Stimulated activated CD4-positive, alpha-beta T cell treated with anti-CD3 and anti-CD28 coated beads, Interleukin-1b, Interleukin-23, amount 100 ng/mL, for 24 hours (primary cell): ENCODE results near the gene RNF220.
A peak's percentile ranks its signal among the peaks of the same experiment; 100 is the strongest.
"Not testable (repeated sequence)": the region's sequence is repeated elsewhere in the genome, so short reads cannot be mapped to it uniquely, and the experiment has no call there.

Source experiments
- DNase-seq, 4 experiments: peaks; one replicate each; pipeline ENCODE4 v3.0.0-alpha.2; 2020; ENCODE audit warnings: low read depth in 4 of 4, low spot score in 1 of 4

Gene RNF220

DNA sequence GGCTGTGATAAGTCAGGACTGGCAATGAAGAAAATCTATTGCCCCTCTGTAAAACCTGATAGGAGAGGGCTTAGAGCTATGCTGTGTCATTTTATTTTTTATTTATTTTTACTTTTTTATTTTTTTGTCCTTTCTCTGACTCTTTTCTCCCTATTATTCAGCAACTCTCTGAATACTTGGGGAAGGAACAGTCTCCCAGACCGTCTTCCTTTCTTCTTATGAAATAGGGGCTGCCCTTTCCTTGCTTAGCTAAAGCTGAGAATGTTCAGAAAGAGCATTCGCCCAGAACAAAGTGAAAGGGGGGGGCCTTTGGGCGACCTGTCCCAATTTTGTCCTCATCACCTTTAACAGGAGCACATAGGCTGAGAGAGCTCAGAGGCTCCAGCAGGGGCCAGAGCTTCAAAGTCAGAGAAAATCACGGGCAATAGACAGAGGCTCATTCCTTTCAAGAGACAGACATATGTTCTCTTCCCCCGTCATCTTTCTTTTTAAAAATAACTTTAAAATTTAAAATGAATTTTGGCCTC, 80.9 kb downstream of the RNF220 start:
- no peak for DNase-seq

DNA sequence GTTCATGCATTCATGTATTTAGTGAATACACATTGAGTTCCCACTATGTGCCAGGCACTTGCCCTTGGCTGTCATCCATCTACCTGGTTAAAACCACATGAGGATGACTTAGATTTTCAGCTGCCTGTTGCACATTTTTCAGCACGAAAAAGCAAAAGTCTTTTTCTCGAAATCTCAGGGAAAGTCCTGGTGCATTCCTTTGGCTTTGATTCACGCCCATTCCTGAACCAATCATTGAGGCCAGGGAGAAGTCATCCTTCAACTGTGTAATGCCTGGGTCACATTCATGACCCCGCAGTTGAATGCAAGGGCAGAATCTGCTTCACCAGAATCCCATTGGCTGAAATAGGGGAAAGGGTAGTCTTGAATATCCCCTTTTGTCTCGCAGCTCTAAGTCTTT, 84.4 kb downstream of the RNF220 start:
- DNase-seq, result no peak

DNA sequence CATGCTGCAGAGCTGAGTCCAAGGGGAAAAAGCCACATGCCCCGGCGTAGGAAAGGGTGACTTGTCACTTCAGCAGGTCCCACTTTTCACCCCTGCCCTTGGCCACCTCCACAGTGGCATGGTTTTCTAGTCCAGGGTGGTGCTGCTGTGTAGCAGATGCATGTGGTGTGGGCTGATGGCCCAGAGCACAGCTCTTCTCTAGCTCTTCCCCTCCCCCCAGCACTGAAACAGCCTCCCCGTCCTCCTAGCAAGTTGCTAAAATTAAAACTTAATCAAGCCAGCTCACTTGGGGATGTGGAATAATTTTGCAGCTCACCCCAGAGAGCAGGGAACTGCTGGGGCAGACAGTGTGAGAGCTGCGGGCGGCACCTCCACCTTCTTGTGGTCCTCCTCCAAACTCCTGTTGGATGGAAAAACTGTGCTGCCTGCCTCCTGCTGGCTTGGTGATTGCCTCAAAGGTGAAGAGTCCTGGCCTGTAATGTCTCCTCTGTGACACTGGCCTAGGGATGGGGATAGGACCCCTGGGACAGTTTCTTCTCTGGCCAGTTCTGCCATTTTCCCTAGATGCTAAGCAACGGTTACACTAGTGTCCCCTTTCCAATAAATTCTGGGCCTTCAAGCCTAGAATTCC, 91.6 kb downstream of the RNF220 start:
- DNase-seq, result no peak

DNA sequence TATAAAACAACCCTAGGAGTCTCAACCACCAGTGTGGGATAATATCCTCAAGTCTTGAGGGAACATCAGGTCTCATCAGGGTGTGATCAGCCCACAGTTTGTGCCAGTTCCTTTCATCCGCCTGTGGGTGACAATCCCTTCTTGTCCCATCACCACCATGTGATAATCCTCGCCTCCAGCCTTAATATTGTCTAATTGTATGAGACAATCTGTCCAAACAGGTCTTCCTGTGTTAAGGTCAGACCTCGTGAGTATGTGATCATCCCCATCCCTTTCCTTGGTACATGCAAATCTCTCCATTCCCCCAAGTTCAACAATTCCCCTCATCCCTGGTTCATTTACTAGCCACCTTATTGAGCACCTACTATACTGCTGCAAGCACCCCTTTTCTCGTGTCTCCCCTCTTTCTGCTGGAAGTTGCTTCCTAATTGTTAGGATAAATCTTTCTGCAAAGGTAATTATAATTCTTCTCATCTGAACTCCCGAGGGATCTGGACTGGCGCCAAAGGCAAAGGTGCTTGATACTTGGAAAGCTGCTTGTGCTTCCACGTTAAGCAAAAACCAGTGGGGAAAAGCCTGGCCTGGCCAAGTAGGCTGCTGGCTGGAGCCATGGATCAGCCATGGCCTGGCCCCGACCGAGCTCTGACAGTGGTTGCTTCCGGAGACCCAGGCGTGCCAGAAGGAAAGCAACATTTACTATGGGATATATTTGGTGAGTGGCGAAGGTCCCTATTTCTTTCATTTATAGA, 92.5 kb downstream of the RNF220 start:
- no peak for DNase-seq

DNA sequence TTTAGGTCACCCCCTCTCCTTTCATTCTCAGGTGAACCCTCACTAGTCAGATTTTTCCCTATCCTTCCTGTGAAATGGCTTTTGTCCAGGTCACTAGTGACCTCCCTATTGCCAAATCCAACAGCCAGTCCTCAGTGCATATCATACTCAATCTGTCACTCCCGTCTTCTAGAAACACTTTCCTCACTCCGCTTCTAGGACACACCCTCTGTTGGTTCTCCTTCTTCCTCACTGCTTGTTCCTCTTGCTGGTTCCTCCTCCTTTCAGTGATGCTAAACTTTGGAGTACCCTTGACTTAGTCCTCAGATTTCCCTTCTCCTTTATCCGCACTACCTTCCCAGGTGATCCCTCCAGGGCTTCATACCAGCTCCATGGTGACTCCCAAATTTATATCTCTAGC, 94.3 kb downstream of the RNF220 start:
- no peak for DNase-seq

DNA sequence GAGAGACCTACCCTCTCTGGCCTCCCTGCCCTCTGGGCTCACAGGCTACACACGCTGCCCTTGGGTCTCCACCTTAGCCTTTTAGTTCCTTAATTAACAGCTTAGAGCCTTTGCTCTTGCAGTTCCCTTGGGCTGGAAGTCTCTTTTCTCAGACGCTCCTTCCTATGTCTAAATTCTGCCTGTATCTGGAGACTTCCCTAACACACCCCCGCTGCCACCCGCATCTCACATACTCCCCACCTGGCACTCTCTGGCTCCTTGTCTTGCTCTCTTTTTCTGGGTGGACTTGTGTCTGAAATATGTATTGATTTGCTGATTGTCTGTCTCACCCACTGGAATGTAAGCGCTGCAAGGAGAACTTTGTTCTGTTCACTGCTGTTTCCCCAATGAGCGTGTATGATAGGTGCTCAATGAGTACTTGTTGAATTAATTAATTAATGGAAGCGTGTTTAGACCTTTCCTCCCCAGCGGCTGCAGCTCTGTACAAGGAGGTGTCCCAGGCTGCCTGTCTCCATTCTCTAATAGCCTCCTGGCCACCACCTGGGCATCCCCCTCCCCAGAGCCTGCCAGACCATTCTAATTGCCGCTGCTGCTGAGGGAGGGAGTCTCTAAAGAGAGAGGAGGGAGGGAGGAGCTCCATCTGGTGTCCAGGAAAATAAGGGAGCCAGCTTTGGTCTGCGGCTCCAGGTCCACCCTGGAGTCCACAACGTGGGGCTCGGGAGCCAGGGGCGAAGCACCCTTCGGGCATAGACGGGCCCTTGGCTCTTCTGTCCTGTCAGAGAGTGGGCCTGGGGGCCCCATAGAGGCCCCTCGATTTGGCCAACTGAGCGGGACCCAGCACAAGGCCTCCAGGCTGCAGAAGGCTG, 95.4 kb downstream of the RNF220 start:
- DNase-seq, result no peak

DNA sequence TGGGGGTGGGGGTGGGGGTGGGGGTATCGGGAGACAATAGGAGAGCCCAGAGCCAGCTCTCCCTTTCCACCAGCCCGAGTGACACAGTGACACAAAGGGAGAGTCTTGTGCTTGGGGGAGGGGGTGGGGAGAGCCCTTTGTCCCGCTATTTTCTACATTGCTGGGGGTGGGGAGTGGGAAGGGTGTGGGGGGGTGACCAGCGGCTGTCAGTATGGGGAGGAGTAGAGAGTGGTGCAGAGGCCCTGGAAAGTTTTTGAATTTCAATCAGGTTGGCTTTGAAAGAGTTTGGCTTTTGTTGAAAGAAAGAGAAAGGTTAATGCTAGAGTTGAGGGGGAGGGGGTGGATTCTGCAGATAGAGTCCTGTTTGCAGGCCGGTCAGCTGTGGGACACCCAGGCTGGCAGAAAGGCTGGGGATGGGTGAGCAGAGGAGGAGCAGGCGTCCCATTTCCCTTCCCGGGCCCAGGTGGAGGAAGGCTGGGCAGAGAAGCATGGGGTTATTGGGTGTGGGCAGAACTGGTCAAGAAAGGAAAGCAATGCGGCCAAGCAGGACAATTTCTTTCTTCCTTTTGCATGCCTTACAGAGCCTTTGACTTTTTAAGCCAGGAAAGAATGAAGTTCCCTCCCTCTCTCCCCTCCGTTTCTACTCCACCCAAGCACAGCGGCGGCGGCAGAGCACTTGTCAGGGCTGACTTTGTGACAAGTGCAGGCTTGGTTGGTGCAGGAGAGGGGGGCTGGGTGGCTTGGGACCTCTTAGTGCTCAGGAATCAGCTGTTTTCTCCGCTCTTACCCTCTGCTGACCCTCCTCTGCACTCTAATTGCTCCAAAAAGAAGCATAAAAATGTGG, 96.2 kb downstream of the RNF220 start:
- no peak for DNase-seq

DNA sequence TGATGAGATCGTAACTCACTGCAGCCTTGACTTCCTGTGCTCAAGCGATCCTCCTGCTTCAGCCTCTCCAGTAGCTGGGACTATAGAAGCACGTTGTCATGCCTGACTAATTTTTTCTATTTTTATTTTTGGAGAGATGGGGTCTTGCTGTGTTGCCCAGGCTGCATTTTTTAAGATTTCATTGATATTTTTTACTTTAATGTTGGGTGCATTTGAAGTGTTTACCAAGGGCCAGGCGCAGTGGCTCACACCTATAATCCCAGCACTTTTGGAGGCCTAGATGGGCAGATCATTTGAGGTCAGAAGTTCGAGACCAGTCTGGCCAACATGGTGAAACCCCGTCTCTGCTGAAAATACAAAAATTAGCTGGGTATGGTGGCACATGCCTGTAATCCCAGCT, 97.8 kb downstream of the RNF220 start:
- not testable (repeated sequence) for DNase-seq

DNA sequence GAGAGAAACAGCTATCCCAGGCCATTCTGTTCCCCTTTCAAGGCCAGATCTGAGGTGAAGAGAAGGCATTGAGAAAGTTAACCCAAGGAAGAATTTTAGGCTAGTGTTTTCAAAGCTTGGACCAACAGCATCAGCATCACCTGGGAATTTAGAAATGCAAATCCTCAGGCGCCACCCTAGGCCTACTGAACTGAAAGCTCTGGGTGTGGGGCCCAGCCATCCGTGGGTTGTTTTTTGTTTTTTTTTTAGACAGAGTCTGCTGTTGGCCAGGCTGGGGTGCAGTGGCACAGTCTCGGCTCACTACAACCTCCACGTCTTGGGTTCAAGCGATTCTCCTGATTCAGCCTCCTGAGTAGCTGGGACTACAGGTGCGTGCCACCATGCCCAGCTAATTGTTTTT, 98.6 kb downstream of the RNF220 start:
- no peak for DNase-seq

DNA sequence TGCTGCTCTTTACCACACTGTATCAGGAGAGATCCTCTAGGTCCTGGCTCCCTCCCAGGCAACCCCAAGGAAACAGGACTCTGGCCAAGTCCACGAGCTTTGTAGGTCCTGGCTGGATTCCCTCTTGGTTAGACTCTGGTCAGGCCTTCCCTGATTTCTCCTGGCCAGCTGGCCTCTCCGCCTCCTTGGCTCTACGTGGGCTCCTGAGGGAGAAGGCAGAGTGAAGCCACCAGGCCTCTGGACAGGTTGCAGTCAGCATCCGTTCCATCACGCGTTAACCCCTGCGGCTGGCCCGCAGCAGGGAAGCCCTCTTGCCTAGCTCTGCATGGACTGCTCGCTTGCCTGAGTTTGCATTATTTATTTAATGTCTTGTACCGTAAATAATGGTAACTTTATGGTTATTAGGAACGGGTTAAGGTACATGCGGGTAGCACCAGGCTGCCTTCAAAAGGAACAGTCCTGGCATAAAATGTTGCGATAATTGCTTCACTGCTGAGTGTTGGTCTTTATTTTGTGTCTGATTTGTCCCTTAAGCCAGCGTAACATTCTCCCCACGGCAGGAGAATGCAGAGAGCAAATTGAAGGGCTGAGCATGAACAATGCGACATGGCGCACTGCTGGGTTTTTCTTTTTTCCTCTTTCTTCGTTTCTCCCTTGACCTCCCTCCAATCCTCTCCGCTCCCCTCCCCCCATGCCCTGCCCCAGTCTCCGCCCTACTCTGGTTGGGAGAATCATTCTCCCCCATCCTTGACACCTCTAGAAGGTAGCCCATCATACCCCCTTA, 100.3 kb downstream of the RNF220 start:
- DNase-seq, result no peak

DNA sequence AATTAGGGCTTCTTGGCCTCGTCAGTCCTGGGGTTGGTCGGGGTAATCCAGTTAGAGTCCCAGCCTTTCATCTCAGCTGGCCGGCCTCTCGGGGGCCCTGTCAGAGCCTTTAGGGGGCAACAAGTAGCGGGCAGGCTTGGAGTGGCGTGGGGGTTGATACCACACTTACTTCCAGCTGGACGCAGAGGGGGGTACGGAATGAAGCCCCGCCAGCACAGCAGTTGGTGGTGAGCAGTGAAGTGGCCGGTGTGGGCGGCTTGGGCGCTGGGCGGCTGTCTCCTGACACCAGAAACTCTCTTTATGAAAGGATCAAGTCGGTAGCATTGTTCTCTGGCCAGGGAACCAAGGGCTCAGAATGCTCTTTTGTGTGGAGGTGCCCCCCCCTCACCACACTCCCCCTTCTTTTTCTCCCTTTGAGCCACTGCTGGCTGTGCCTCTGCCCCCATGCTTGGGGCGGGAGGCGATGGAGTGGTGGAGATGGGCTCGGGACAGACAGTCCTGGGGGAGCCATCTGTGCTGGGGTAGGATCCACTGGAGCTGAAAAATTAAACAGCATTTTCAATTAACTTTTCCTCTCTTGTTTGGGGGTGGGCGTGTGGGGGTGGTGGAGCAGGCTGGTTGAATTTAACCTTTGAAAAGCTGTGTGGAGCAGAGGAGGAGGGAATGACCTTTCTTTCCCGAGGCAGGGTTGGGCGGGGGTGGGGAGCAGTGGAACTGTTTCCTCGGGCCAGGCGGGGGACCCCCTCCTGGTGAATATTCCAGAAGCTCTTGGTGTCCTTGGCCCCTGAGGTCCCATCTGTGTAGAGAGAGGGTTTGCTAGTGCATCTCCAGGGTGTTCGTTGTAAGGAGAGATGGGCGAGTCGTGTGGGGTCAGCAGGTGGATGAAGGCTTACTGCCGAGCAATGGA, 102.7 kb downstream of the RNF220 start:
- DNase-seq, result no peak

DNA sequence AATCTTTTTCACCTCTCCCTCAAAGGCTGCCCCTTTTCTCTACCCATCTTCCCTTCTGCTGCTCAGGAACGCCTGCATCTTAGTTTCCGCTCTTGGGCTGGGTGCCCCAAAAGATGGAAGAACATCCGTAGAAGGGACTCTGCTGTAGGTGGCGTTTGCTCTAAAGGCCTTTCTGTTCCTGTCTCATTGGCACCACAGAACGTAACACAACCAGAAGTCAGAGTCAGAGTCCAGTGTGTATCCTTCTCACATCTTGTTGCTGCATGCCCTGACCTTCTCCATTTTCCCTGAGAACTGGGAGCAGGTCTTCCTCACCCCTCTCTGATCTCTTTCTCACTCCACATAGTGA, 103.3 kb downstream of the RNF220 start:
- DNase-seq, result no peak

DNA sequence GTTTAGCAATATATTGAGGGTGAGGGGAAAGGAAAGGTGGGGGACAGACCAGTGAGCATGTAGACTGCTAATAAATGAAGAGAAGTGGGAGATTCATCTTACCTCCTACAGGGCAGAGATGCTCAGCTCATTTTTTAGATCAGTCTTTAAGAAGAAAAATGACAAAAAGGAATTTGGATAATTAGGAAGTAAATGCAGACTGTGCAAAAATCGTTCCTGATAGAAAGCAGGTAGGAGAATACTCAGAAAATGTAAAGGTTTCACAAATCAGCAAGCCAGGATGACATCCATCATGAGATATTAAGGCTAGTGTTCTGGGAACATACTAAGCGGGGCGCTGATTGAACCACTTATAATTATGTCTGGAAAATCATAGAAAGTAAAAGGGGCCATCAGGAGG, 106.3 kb downstream of the RNF220 start:
- no peak for DNase-seq

DNA sequence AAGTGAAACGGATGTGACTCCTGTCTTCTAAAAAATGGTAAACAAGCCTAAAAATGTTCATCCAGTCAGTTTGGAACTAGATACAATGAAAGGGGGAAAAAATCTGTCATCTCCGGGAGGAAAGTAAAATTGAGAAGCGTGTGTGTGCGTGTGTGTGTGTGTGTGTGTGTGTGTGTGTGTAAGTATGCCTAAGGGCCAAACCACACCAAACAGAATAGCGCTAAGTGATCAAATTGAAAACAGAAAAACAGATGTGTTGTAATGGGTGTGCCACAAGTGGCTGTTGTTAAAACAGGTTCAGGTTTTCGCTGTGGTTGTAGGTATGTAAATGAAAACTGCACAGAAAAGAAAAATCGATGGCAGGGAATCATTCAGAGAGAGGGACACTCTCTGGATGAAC, 106.7 kb downstream of the RNF220 start:
- DNase-seq, result peak in 1 of 4 experiments; percentile 13

DNA sequence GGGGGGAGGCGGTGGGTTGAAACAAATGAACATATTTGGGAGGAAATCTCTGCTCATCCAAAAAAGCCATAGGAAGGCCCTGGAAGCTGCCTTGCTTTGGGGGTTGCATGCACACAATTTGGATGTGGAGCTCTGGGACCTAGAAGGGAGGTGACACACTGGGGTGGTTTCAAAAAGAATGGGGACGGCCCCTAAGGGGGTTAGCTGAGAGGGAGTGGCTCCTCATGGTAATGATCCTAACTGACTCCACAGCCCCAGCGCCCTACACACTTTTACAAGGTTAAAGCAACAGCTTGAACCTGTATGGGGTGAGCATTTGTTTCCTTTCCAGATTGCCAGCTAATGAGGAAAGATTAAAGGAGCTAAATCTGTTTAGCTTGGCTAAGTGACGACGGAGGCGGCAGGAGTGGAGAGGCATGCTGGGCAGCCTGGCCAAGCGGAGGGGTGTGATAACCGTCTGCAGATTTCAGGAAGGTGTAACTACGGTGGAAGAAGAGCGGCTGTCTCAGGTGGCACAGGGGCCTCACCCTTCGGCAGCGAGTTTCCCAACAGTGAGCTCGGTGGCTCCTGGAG, 107.3 kb downstream of the RNF220 start:
- DNase-seq, result no peak

DNA sequence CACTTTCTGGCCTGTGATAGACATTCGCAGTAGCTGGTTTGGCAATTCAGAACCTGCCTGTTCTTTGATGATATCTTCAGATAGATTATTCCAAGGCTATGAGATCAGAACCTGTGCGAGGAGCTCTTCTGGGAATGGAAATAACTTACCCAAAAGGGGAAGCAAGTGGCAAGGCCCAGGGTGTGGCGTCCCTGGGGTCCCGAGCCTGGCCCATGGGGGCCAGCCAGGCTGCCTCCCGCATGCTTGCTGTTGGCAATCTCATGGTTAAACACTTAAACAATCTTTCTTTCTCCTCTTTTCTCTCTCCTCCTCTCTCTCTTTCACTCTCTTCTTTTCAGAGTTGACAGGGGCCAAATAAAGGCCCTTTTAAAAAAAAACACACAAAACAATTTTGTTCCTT, 108.1 kb downstream of the RNF220 start:
- no peak for DNase-seq

DNA sequence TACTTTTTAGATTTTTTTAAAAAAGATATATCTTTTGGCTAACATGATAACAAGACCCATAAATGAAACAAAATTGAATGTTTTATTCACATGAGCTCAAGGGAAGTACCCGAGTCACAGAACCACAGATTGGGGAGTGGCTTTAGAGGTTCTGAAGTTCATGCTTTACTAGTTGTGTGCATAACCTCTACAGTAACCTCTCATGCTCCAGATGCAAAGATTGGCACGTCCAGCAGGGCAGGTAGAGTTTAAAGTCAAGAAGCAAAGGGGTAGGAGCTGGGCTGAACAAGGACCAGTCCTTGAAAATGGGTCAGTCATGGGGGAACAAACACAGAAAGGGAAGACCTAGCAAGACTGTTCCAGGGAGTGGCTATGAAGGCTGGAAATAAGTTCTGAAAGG, 109.6 kb downstream of the RNF220 start:
- no peak for DNase-seq

DNA sequence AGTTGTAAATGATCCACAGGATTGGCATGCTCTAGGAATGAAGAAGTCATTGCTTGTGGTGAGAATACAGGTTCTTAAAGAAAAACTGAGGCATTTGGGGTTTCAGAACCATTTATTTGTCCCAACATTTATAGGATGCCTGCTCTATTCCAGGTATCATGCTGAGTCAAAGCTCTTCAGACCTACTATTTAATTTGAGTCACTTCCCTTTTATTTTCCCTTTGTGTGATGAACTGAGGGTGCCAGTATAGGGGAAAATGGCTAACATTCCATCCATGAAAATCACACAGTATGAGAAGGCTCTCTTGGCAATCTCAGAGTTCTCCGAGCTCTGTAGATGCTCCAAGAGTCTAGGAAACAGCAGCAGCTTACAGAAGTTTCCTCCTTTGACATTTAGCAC, 110.4 kb downstream of the RNF220 start:
- no peak for DNase-seq
